ENCODE results near the gene BIRC6.
"Not testable (repeated sequence)": the region's sequence is repeated elsewhere in the genome, so short reads cannot be mapped to it uniquely, and the experiment has no call there.

Gene BIRC6

GRCh38 chr2:32363597-32363996, 6.8 kb downstream of the BIRC6 start:
- ChIA-PET POLR2A (interaction anchor here (0.6 kb wide), 1 partner anchor 104 kb away, joined by 4 read pairs; no protein-coding TSS in a partner anchor), CTCF (interaction anchor here (1.0 kb wide), 1 partner anchor 9 kb away, joined by 3 read pairs; no protein-coding TSS in a partner anchor)
- TF ChIP-seq CTCF (IDR thresholded peaks at IDR 0.05; ENCODE audit: insufficient read depth, low read length, missing control alignments) = no peak
- DNase-seq (ENCODE audit: low read depth, low spot score) = no peak
- H3K4me3 ChIP-seq (ENCODE audit: low read depth, low read length) = no peak overlapping the region

GRCh38 chr2:32364290-32364689, 7.5 kb downstream of the BIRC6 start:
- CTCF ChIA-PET; H3K4me3 ChIP-seq (ENCODE audit: low read depth, low read length); DNase-seq (ENCODE audit: low read depth, low spot score); POLR2A ChIA-PET: not testable (repeated sequence)

GRCh38 chr2:32365679-32366078, 8.9 kb downstream of the BIRC6 start:
- POLR2A ChIA-PET; DNase-seq (ENCODE audit: low read depth, low spot score); CTCF ChIA-PET; H3K4me3 ChIP-seq (ENCODE audit: low read depth, low read length): not testable (repeated sequence)

- no peak for TF ChIP-seq CTCF (IDR thresholded peaks at IDR 0.05; ENCODE audit: insufficient read depth, low read length, missing control alignments)
- no peak for DNase-seq (ENCODE audit: low read depth, low spot score)
- no peak overlapping the region for H3K4me3 ChIP-seq (ENCODE audit: low read depth, low read length)
- POLR2A ChIA-PET = no interaction called here
- CTCF ChIA-PET = no interaction called here
Measured at GRCh38 chr2:32366595-32366994, 9.8 kb downstream of the BIRC6 start.

GRCh38 chr2:32369222-32369621, 12.4 kb downstream of the BIRC6 start:
- DNase-seq (ENCODE audit: low read depth, low spot score) = no peak
- no peak for TF ChIP-seq CTCF (IDR thresholded peaks at IDR 0.05; ENCODE audit: insufficient read depth, low read length, missing control alignments)
- ChIA-PET CTCF (interaction anchor here (0.7 kb wide), 1 partner anchor 11 kb away, joined by 4 read pairs; no protein-coding TSS in a partner anchor), POLR2A (no interaction called here)
- H3K4me3 ChIP-seq (ENCODE audit: low read depth, low read length) = no peak overlapping the region

GRCh38 chr2:32370942-32371341, 14.1 kb downstream of the BIRC6 start:
- POLR2A ChIA-PET; DNase-seq (ENCODE audit: low read depth, low spot score); H3K4me3 ChIP-seq (ENCODE audit: low read depth, low read length); CTCF ChIA-PET: not testable (repeated sequence)

GRCh38 chr2:32372519-32373182, 15.8 kb downstream of the BIRC6 start:
- ChIA-PET CTCF (interaction anchor here (0.6 to 1.0 kb wide), 3 partner anchors 9 to 661 kb away, joined by 3 read pairs; no protein-coding TSS in a partner anchor), POLR2A (no interaction called here)
- no peak for DNase-seq (ENCODE audit: low read depth, low spot score)
- no peak overlapping the region for H3K4me3 ChIP-seq (ENCODE audit: low read depth, low read length)
- TF ChIP-seq CTCF (IDR thresholded peaks at IDR 0.05; ENCODE audit: insufficient read depth, low read length, missing control alignments) = no peak

- TF ChIP-seq CTCF (IDR thresholded peaks at IDR 0.05; ENCODE audit: insufficient read depth, low read length, missing control alignments) = no peak
- H3K4me3 ChIP-seq (ENCODE audit: low read depth, low read length) = no peak overlapping the region
- POLR2A ChIA-PET = no interaction called here
- no peak for DNase-seq (ENCODE audit: low read depth, low spot score)
- CTCF ChIA-PET = no interaction called here
Measured at GRCh38 chr2:32375228-32375892, 18.5 kb downstream of the BIRC6 start.
